BLaER1 treated with 17β-estradiol and CSF1 and Interleukin-3, amounts not matched to agents 10 nM and 100 nM (cell line): ENCODE results near the gene B3GLCT.
A peak's percentile ranks its signal among the peaks of the same experiment; 100 is the strongest.
"Not testable (repeated sequence)": the region's sequence is repeated elsewhere in the genome, so short reads cannot be mapped to it uniquely, and the experiment has no call there.

Experiments
- H3K27ac ChIP-seq, 11 experiments: shearing (Covaris generic); formaldehyde crosslinking; 2 replicates each; pipeline ENCODE4 v1.8.1; 2022
- H3K27me3 ChIP-seq, 11 experiments: shearing (Covaris generic); formaldehyde crosslinking; 2 replicates each; pipeline ENCODE4 v1.8.1; 2022
- H3K36me3 ChIP-seq, 11 experiments: shearing (Covaris generic); formaldehyde crosslinking; 2 replicates each; pipeline ENCODE4 v1.8.1; 2022
- H3K4me1 ChIP-seq, 10 experiments: shearing (Covaris generic); formaldehyde crosslinking; 2 replicates each; pipeline ENCODE4 v1.8.1; 2022
- H3K4me2 ChIP-seq, 11 experiments: shearing (Covaris generic); formaldehyde crosslinking; 2 replicates each; pipeline ENCODE4 v1.8.1; 2022
- H3K4me3 ChIP-seq, 10 experiments: shearing (Covaris generic); formaldehyde crosslinking; 2 replicates each; pipeline ENCODE4 v1.8.1; 2022
- H3K9ac ChIP-seq, 11 experiments: shearing (Covaris generic); formaldehyde crosslinking; 2 replicates each; pipeline ENCODE4 v1.8.1; 2022
- H3K9me3 ChIP-seq, 11 experiments: shearing (Covaris generic); formaldehyde crosslinking; replicated peaks in 1 of 11; 2 replicates each; pipeline ENCODE4 v1.8.1; 2022
- H4K20me1 ChIP-seq, 11 experiments: shearing (Covaris generic); formaldehyde crosslinking; 2 replicates each; pipeline ENCODE4 v1.8.1; 2022
- Cebpa-rat ChIP-seq, 11 experiments: shearing (Covaris generic); IDR thresholded peaks; 2 replicates each; pipeline ENCODE4 v1.8.1; 2022

B3GLCT gene

DNA sequence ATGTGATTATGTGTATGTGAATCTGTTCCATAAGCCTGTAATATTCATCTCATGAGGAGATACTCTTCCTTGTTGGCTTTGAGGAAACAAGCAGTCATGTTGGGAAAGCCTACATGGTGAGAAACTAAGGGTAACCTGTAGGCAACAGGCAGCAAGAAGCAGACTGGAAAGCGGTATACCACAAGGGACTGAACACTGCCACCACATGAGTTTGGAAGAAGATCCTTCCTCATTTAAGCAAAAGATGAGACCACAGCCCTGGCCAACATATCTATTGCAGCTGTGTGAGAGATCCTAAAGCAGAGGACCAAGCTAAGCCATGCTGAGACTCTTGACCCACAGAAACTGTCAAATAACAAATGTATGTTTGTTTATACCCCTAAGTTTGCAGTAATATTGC is 134.8 kb downstream of the B3GLCT start:
- TF ChIP-seq Cebpa-rat (IDR thresholded peaks at IDR 0.05), result no peak
- no peaks in the 10 kb centered on the region for H3K27me3 ChIP-seq
- H3K4me1 ChIP-seq, result peaks cover 0 to 16% (median 0%) of the 10 kb centered on the region in 10 experiments; a peak in 5 of 20 replicates
- H3K4me2 ChIP-seq, result peak overlapping the region in 2 of 11 experiments; percentile 2 to 36; a peak in 2 of 22 replicates
- H4K20me1 ChIP-seq, result no peaks in the 10 kb centered on the region
- no peak overlapping the region for H3K9ac ChIP-seq
- peaks cover 1 to 17% (median 13%) of the 10 kb centered on the region in 11 experiments; a peak in 15 of 22 replicates for H3K9me3 ChIP-seq
- peaks cover 0 to 5% (median 0%) of the 10 kb centered on the region in 11 experiments; a peak in 1 of 22 replicates for H3K36me3 ChIP-seq
- H3K27ac ChIP-seq, result no peak overlapping the region
- no peak overlapping the region for H3K4me3 ChIP-seq

DNA sequence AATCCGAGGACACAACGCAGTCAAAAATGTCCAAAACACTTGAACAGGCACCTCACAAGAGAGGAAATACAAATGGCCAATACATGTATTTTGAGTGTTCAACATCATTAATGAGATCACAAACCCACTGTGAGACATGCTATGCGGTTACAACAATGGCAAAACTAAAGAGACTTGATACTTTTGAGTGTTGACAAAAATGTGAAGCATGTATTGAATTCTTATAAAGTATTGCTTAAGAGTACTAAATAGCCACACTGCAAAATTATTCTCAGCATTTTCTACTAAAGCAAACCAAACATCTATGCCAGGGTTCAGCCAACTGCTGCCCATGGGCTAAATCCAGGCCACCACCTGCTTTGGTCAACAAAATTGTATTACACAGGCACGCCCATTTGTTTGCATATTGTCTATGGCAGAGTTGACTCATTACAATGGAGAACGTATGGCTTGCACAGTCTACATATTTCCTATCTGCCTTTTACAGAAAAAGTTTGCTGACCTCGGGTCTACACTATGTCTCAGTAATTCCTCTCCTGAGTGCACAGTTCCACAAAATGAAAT is 135.3 kb downstream of the B3GLCT start:
- H3K4me2 ChIP-seq, result peak overlapping the region in 2 of 11 experiments; percentile 2 to 36; a peak in 3 of 22 replicates
- no peaks in the 10 kb centered on the region for H3K27me3 ChIP-seq
- peaks cover 6 to 22% (median 18%) of the 10 kb centered on the region in 11 experiments for H3K9me3 ChIP-seq
- no peak overlapping the region for H3K9ac ChIP-seq
- no peak overlapping the region for H3K4me3 ChIP-seq
- TF ChIP-seq Cebpa-rat (IDR thresholded peaks at IDR 0.05), result no peak
- no peaks in the 10 kb centered on the region for H4K20me1 ChIP-seq
- no peaks in the 10 kb centered on the region for H3K36me3 ChIP-seq
- no peak overlapping the region for H3K27ac ChIP-seq
- peaks cover 0 to 16% (median 0%) of the 10 kb centered on the region in 10 experiments; a peak in 5 of 20 replicates for H3K4me1 ChIP-seq

DNA sequence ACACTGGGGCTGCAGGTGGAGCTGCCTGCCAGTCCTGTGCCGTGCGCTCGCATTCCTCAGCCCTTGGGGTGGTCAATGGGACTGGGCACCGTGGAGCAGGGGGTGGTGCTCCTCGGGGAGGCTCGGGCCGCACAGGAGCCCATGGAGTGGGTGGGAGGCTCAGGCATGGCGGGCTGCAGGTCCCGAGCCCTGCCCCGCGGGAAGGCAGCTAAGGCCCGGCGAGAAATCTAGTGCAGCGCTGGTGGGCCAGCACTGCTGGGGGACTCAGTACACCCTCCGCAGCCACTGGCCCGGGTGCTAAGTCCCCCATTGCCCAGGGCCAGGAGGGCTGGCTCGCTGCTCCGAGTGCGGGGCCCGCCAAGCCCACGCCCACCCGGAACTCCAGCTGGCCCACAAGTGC is 139.8 kb downstream of the B3GLCT start:
- H3K27ac ChIP-seq, H3K4me3 ChIP-seq, H3K36me3 ChIP-seq, H4K20me1 ChIP-seq, H3K4me2 ChIP-seq, H3K9ac ChIP-seq, H3K27me3 ChIP-seq: not testable (repeated sequence)
- peaks cover 0 to 12% (median 0%) of the 10 kb centered on the region in 10 experiments; a peak in 6 of 20 replicates for H3K4me1 ChIP-seq
- peaks cover 19 to 35% (median 30%) of the 10 kb centered on the region in 11 experiments for H3K9me3 ChIP-seq

DNA sequence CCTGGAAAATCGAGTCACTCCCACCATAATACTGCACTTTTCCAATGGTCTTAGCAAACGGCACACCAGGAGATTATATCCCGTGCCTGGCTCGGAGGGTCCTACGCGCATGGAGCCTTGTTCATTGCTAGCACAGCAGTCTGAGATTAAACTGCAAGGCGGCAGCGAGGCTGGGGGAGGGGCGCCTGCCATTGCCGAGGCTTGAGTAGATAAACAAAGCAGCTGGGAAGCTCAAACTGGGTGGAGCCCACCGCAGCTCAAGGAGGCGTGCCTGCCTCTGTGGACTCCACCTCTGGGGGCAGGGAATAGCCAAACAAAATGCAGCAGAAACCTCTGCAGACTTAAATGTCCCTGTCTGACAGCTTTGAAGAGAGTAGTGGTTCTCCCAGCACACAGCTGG is 141.1 kb downstream of the B3GLCT start:
- H3K36me3 ChIP-seq, H3K9ac ChIP-seq, H4K20me1 ChIP-seq, H3K4me3 ChIP-seq, H3K4me1 ChIP-seq, H3K27ac ChIP-seq, H3K27me3 ChIP-seq: not testable (repeated sequence)
- Histone ChIP-seq H3K4me2 (peak overlapping the region in 2 of 11 experiments; percentile 10 to 36; a peak in 1 of 22 replicates), H3K9me3 (peaks cover 19 to 34% (median 30%) of the 10 kb centered on the region in 11 experiments)

DNA sequence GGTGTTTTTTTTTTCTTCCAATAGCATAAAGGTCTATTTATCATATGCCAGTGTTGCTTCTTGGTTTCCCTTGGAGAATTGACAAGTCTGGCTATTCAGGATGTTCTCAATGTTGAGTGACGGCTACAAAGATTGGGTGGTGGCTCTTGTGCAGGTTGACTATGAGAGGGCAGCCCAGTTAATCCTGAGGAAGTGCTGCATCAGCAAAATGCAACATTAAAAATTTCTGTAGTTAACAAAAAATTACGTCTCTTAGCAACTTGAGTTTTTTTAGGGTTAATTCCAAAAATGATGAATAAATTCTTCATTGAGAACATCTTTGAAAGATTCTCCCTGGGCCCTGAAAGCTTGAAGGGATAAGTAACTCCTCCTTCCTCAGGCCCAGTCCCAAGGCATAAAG is 147.1 kb downstream of the B3GLCT start:
- TF ChIP-seq Cebpa-rat (IDR thresholded peaks at IDR 0.05), result no peak
- Histone ChIP-seq H3K9ac (no peak overlapping the region), H3K27ac (no peak overlapping the region), H3K36me3 (no peaks in the 10 kb centered on the region), H3K4me2 (no peak overlapping the region), H3K4me1 (peaks cover 0 to 9% (median 0%) of the 10 kb centered on the region in 10 experiments; a peak in 5 of 20 replicates), H3K9me3 (no peaks in the 10 kb centered on the region), H4K20me1 (no peaks in the 10 kb centered on the region), H3K4me3 (no peak overlapping the region), H3K27me3 (no peaks in the 10 kb centered on the region)

DNA sequence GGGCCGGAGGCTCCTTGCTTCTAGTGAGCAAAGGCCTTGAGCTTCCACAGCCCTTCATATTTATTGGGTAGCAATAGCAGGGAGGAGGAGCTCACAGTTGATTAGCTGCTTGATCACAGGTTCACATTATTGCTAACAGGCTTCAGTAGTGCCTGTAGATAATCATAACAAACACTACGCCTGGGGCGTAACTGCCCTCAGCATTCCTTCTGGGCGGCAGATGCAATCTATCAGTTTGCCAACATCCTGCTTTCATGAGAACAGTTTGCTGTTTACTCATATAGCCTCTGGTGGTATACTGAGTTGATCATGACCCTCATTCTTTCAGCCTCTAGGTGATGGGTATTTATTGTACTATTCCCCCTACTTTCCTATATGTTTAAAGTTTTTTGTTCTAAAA is 149.4 kb downstream of the B3GLCT start:
- Histone ChIP-seq H3K4me2 (no peak overlapping the region), H3K9me3 (peaks cover 6 to 20% (median 15%) of the 10 kb centered on the region in 11 experiments; a peak in 21 of 22 replicates), H3K27ac (no peak overlapping the region), H3K4me1 (peaks cover 0 to 9% (median 0%) of the 10 kb centered on the region in 10 experiments; a peak in 5 of 20 replicates), H3K4me3 (no peak overlapping the region), H3K27me3 (no peaks in the 10 kb centered on the region), H3K36me3 (no peaks in the 10 kb centered on the region), H3K9ac (no peak overlapping the region), H4K20me1 (no peaks in the 10 kb centered on the region)
- no peak for TF ChIP-seq Cebpa-rat (IDR thresholded peaks at IDR 0.05)

DNA sequence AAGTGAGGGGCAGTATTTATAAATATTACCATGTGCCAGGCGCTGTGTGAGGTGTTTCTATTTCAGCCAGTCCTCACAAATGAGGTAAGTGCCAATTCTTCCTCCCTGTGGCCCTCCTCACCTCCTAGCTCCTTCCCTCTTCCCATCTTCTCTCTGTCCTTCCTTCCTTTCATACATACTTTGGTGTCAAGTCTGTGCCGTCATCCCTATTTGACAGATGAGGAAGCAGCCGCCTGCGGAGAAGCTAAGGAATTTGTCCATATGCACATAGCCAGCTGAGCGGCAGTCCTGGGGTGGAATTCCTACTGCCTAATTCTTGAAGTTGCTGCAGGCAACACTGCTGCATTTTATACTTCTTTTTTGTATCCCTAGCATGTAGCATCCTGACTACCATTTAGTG is 150.8 kb downstream of the B3GLCT start:
- no peak overlapping the region for H3K9ac ChIP-seq
- no peak overlapping the region for H3K27ac ChIP-seq
- H4K20me1 ChIP-seq, result no peaks in the 10 kb centered on the region
- H3K4me2 ChIP-seq, result no peak overlapping the region; a peak in 2 of 22 replicates
- no peaks in the 10 kb centered on the region for H3K27me3 ChIP-seq
- peaks cover 20 to 34% (median 29%) of the 10 kb centered on the region in 11 experiments for H3K9me3 ChIP-seq
- TF ChIP-seq Cebpa-rat (IDR thresholded peaks at IDR 0.05), result no peak
- no peak overlapping the region for H3K4me3 ChIP-seq
- peaks cover 0 to 9% (median 0%) of the 10 kb centered on the region in 10 experiments; a peak in 5 of 20 replicates for H3K4me1 ChIP-seq
- H3K36me3 ChIP-seq, result no peaks in the 10 kb centered on the region

DNA sequence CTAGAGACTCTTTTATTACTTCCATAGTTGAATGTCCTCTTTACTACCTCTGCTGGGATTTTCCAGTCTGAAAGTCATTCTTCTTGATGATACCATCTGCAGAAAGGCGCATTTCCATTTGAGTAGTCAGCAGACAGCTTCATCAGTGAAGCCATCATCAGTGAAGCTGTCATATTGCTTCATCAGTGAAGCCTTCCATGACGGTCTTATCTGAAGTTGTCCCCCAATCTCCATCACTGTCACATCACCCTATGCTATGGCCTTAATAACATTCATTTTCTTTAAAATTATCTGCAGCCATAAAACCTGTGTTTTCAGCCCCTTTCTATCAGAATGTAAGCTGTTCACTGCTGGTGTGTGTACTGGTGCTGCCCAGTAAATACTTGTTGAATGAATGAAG is 151.6 kb downstream of the B3GLCT start:
- no peaks in the 10 kb centered on the region for H4K20me1 ChIP-seq
- no peak overlapping the region for H3K27ac ChIP-seq
- H3K27me3 ChIP-seq, result no peaks in the 10 kb centered on the region
- H3K9me3 ChIP-seq, result peaks cover 28 to 42% (median 38%) of the 10 kb centered on the region in 11 experiments
- H3K9ac ChIP-seq, result no peak overlapping the region
- no peak overlapping the region for H3K4me2 ChIP-seq
- no peaks in the 10 kb centered on the region for H3K36me3 ChIP-seq
- 0 out of 22 replicates have a peak, but pooled peaks of 1 of the 11 experiments have one; percentile 13 for TF ChIP-seq Cebpa-rat (IDR thresholded peaks at IDR 0.05)
- peaks cover 0 to 9% (median 0%) of the 10 kb centered on the region in 10 experiments; a peak in 5 of 20 replicates for H3K4me1 ChIP-seq
- no peak overlapping the region for H3K4me3 ChIP-seq

DNA sequence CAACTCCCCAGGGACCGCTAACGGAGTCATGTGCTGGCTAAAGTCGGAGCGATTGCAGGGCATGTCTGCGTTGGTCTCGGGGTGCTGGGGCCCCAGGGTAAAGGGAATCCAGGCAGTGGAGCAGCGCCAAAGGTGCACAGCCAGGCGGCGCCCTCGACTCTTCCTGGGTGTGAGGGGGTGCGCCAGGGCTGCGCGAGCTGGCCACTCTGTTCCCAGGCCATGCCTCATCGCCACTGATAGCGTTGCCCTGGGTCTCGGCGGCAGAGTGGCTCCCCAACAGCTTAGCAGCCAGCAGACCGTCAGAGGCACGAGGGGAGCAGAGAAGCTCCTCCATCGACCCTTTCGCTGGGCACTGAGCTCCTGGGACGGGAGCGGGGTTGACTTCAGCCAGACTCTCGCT is 152.7 kb downstream of the B3GLCT start:
- H3K9ac ChIP-seq, result no peak overlapping the region
- no peak overlapping the region for H3K4me3 ChIP-seq
- no peaks in the 10 kb centered on the region for H3K27me3 ChIP-seq
- TF ChIP-seq Cebpa-rat (IDR thresholded peaks at IDR 0.05), result no peak
- H3K9me3 ChIP-seq, result peaks cover 38 to 53% (median 47%) of the 10 kb centered on the region in 11 experiments
- no peaks in the 10 kb centered on the region for H4K20me1 ChIP-seq
- no peak overlapping the region for H3K4me2 ChIP-seq
- H3K27ac ChIP-seq, result no peak overlapping the region
- no peaks in the 10 kb centered on the region for H3K36me3 ChIP-seq
- H3K4me1 ChIP-seq, result peaks cover 0 to 9% (median 0%) of the 10 kb centered on the region in 10 experiments; a peak in 5 of 20 replicates

DNA sequence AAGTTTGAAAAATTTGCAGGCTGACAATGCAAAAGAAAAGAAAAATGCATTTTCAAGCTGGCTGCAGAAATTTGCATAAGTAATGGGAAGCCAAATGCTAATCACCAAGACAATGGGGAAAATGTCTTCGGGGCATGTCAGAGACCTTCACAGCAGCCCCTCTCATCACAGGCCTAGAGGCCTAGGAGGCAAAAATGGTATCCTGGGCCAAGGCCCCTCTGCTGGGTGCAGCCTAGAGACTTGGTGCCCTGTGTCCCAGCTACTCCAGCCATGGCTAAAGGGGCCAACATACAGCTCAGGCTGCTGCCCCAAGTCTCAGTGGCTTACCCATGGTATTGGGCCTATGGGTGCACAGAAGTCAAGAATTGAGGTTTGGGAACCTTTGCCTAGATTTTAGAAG is 155.2 kb downstream of the B3GLCT start:
- H3K4me3 ChIP-seq, result peak overlapping the region in 2 of 10 experiments; percentile 3 to 21; a peak in 2 of 20 replicates
- H3K27me3 ChIP-seq, result no peaks in the 10 kb centered on the region
- H3K36me3 ChIP-seq, result no peaks in the 10 kb centered on the region
- peaks cover 38 to 56% (median 47%) of the 10 kb centered on the region in 11 experiments for H3K9me3 ChIP-seq
- no peak overlapping the region for H3K27ac ChIP-seq
- no peak for TF ChIP-seq Cebpa-rat (IDR thresholded peaks at IDR 0.05)
- no peaks in the 10 kb centered on the region for H4K20me1 ChIP-seq
- peaks cover 0 to 3% (median 0%) of the 10 kb centered on the region in 10 experiments; a peak in 5 of 20 replicates for H3K4me1 ChIP-seq
- H3K4me2 ChIP-seq, result no peak overlapping the region
- no peak overlapping the region for H3K9ac ChIP-seq
